Measurements from ENCODE around the gene TREM2. TPM values are rescaled to one million over a fixed set of nuclear protein-coding genes. Genes with fewer than 3 reads are reported as not detected.
"Not testable (repeated sequence)": the region's sequence is repeated elsewhere in the genome, so short reads cannot be mapped to it uniquely, and the experiment has no call there.

The TREM2 gene
- total RNA-seq, 1 donor from 2014 or later = not detected

- intact Hi-C loops (cut with micrococcal nuclease) = no loop called here
These were observed 6.9 kb downstream of the TREM2 start for GRCh38 chr6:41156001-41156400.

GRCh38 chr6:41155132-41155805 lies 7.6 kb downstream of the TREM2 start:
- intact Hi-C loops (cut with micrococcal nuclease) = no loop called here

GRCh38 chr6:41153992-41154625 lies 8.8 kb downstream of the TREM2 start, which contains the start of gene TREML1:
TSS of gene TREML1 (minus strand) at chr6:41154347. CDS start at chr6:41154288, 59 bp downstream.
- intact Hi-C loops (cut with micrococcal nuclease) = no loop called here

GRCh38 chr6:41153451-41153850 lies 9.5 kb downstream of the TREM2 start:
- intact Hi-C loops (cut with micrococcal nuclease) = no loop called here

GRCh38 chr6:41150671-41151070 lies 12.2 kb downstream of the TREM2 start:
- intact Hi-C loops (cut with micrococcal nuclease) = no loop called here

GRCh38 chr6:41147917-41148316 lies 15.0 kb downstream of the TREM2 start:
- intact Hi-C loops (cut with micrococcal nuclease) = no loop called here

- intact Hi-C loops (cut with micrococcal nuclease) = no loop called here
These were observed 26.0 kb downstream of the TREM2 start for GRCh38 chr6:41136911-41137310.

GRCh38 chr6:41135062-41135832 lies 27.7 kb downstream of the TREM2 start:
- intact Hi-C loops (cut with micrococcal nuclease) = no loop called here

- intact Hi-C loops (cut with micrococcal nuclease) = no loop called here
These were observed 30.7 kb downstream of the TREM2 start for GRCh38 chr6:41132254-41132653.

GRCh38 chr6:41125282-41125681 lies 37.6 kb downstream of the TREM2 start:
- intact Hi-C loops (cut with micrococcal nuclease) = no loop called here

GRCh38 chr6:41122918-41123317 lies 40.0 kb downstream of the TREM2 start:
- intact Hi-C loops (cut with micrococcal nuclease) = no loop called here

- intact Hi-C loops (cut with micrococcal nuclease) = no loop called here
These were observed 40.5 kb downstream of the TREM2 start for GRCh38 chr6:41122373-41122772.

GRCh38 chr6:41120058-41120457 lies 42.9 kb downstream of the TREM2 start:
- intact Hi-C loops (cut with micrococcal nuclease) = no loop called here

GRCh38 chr6:41119508-41119907 lies 43.4 kb downstream of the TREM2 start:
- intact Hi-C loops (cut with micrococcal nuclease) = no loop called here

GRCh38 chr6:41115027-41115426 lies 47.9 kb downstream of the TREM2 start:
- intact Hi-C loops (cut with micrococcal nuclease) = not testable (repeated sequence)

- intact Hi-C loops (cut with micrococcal nuclease) = no loop called here
These were observed 51.9 kb downstream of the TREM2 start for GRCh38 chr6:41111017-41111416.

Other genes starting within 250 kb of the TREM2 start
- gene UNC5CL, start 123.9 kb downstream of the TREM2 start, total RNA-seq = 1.2 and 1.3 TPM in 2 replicates
- not detected in 2 replicates for gene TSPO2, start 120.6 kb downstream of the TREM2 start, total RNA-seq
- not detected in 2 replicates for gene APOBEC2, start 109.9 kb downstream of the TREM2 start, total RNA-seq
- gene OARD1, start 90.8 kb downstream of the TREM2 start, total RNA-seq = 23.0 and 27.2 TPM in 2 replicates
- 33.7 TPM in 2 replicates for gene NFYA, start 90.1 kb downstream of the TREM2 start, total RNA-seq
- not detected in 2 replicates for gene TREML1, start 8.8 kb downstream of the TREM2 start, total RNA-seq
- gene TREML2, start 38.0 kb upstream of the TREM2 start, total RNA-seq = 24.8 and 26.8 TPM in 2 replicates
- gene TREML4, start 65.2 kb upstream of the TREM2 start, total RNA-seq = not detected in 2 replicates
- not detected in 2 replicates for gene TREM1, start 123.6 kb upstream of the TREM2 start, total RNA-seq
- gene NCR2, start 172.5 kb upstream of the TREM2 start, total RNA-seq = not detected in 2 replicates

Data from T-helper 2 cell treated with Interferon-gamma antibody and Interleukin-4, amounts not matched to agents 100 ng/mL and 5 ng/mL, for 36 hours (primary cell).